Measurements from ENCODE around the gene EPOP. TPM values are rescaled to one million over a fixed set of nuclear protein-coding genes. Genes with fewer than 3 reads are reported as not detected.

EPOP gene
- total RNA-seq (2016; rRNA removed; fragmentation: Illumina TruSeq; extraction: Trizol), result 29.0 and 37.8 TPM in 2 replicates
- 20.7 and 21.2 TPM in 2 replicates for total RNA-seq (2016; cell fraction: cytosol; rRNA removed; fragmentation: Illumina TruSeq; extraction: Trizol; ENCODE audit: low read depth)
- total RNA-seq (2016; cell fraction: insoluble cytoplasmic fraction; rRNA removed; fragmentation: Illumina TruSeq; extraction: Trizol), result 22.9 and 36.8 TPM in 2 replicates
- total RNA-seq (2016; cell fraction: membrane; rRNA removed; fragmentation: Illumina TruSeq; extraction: Trizol), result 65.8 and 69.1 TPM in 2 replicates
- 17.6 and 17.8 TPM in 2 replicates for total RNA-seq (2016; cell fraction: nucleus; rRNA removed; fragmentation: Illumina TruSeq; extraction: Trizol)
- 13.9 and 14.7 TPM in 2 replicates for polyA plus RNA-seq (2011; rRNA removed)
- polyA plus RNA-seq (2011; cell fraction: cytosol; rRNA removed), result 14.1 and 17.0 TPM in 2 replicates
- polyA plus RNA-seq (2011; cell fraction: nucleus; rRNA removed), result 10.9 and 12.1 TPM in 2 replicates
- 17.9 and 19.9 TPM in 2 replicates for polyA plus RNA-seq (2012)
- 26.4 and 26.9 TPM in 2 replicates for polyA plus RNA-seq (2016; cell fraction: cytosol; fragmentation: Illumina TruSeq; extraction: Trizol; ENCODE audit: low read depth)
- polyA plus RNA-seq (2016; cell fraction: insoluble cytoplasmic fraction; fragmentation: Illumina TruSeq; extraction: Trizol; ENCODE audit: low read depth), result 46.7 and 55.1 TPM in 2 replicates
- 71.4 and 76.4 TPM in 2 replicates for polyA plus RNA-seq (2016; cell fraction: membrane; fragmentation: Illumina TruSeq; extraction: Trizol; ENCODE audit: low read depth)
- polyA plus RNA-seq (2016; cell fraction: nucleus; fragmentation: Illumina TruSeq; extraction: Trizol; ENCODE audit: insufficient read depth, low read depth), result 43.8 and 45.7 TPM in 2 replicates
- polyA minus RNA-seq (2011; rRNA and poly(A)+ RNA removed; ENCODE audit: low replicate concordance), result 4.2 and 17.4 TPM in 2 replicates
- 14.9 and 17.2 TPM in 2 replicates for polyA minus RNA-seq (2011; cell fraction: cytosol; rRNA and poly(A)+ RNA removed)
- polyA minus RNA-seq (2011; cell fraction: nucleus; rRNA and poly(A)+ RNA removed), result 5.9 and 6.3 TPM in 2 replicates
- Bru-seq, nascent RNA, result percentile 91 among the genes with signal in this experiment
- percentile 99 among the genes with signal in this experiment for BruChase-seq, experiment 1, labeled RNA remaining after a 6-hour chase
- percentile 99 among the genes with signal in this experiment for BruChase-seq, experiment 2, labeled RNA remaining after a 2-hour chase
- long read RNA-seq, experiment 1, transcript EPOP-201 (1 exons, 3,719 nt), result major isoform, 24 of 24 reads
- long read RNA-seq, experiment 1, partial matches to known transcripts, result 0 of 24 reads
- long read RNA-seq, experiment 1, other reads (novel, unspliced or antisense), result 0 of 24 reads
- long read RNA-seq, experiment 2, transcript EPOP-201 (1 exons, 3,719 nt), result major isoform, 264 of 264 reads
- long read RNA-seq, experiment 2, partial matches to known transcripts, result 0 of 264 reads
- long read RNA-seq, experiment 2, other reads (novel, unspliced or antisense), result 0 of 264 reads

DNA sequence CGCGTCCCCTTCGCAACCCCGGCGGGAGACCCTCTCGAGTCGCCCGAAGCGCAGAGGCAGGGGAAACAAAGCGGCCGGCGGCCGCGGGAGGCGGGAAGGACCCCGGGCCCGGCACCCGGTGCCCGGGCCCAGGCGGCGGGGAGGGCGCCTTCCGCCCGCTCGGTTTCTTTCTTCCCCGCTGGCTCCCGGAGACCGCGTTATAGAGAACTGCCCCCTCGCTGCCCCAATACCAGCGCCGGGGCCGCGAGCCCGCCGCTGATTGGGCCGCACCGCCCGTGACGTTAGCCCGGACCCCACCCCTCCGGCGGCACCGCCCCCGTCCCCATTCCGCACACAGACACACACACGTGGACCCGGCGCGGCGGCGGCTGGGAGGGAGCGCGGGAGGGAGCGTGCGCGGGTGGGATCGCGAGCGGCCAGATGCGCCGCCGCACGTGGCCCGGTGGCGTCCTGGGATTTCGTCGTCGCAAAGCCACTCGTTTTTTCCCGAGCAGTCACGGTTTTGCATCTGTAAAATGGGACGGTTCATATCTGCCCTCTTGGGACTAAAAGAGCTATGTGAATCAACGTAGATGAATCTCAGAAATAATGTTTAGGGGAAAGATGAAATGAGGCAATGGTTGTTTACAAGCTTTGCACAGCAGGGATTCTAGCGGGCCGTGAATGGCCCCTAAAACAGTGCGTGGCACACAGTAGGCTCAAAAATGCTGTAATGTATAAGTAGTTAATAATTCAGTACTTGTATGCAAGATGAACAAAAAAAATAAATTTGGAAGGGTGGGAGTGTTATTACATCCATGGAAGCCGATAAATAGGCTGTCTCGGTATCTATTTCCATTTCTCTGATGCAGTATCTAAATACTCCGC is at the start of gene EPOP:
Gene EPOP (minus strand): TSS at position 209 of the 867 bp plus-strand sequence. CDS start 462 bp downstream, outside the sequence.
- ATAC-seq (peak; percentile 82), DNase-seq (ENCODE audit: low spot score) (peak; percentile 86), FAIRE-seq (no peak)
- POLR2A ChIA-PET, result interaction anchor here (0.7 to 5.2 kb wide), 15 partner anchors 13 to 122 kb away, joined by 3 to 88 read pairs (median 4); partner anchors contain the start of genes MLLT6, PSMB3 and SRCIN1
- 12% methylated on average over 34 of the region's 80 CpGs for WGBS (ENCODE audit: low lambda C conversion rate)
- in situ Hi-C loops (cut with HindIII; ENCODE audit: extremely low pct_ligation_motif_present, low pct_unique_long_range_greater_than_20kb) (loop anchor here (5.0 kb wide), 1 partner anchor 57 kb away; the partner anchor contains the start of gene CISD3), intact Hi-C loops (cut with micrococcal nuclease; ENCODE audit: unreplicated experiment) (no loop called here)
- Histone ChIP-seq H3K79me2 (ENCODE audit: insufficient read depth, low read length) (peaks cover 14% of the 10 kb centered on the region), H3K4me2 (ENCODE audit: low read depth, low read length) (peak within 1 kb of the TSS; percentile 99), H3K9ac (ENCODE audit: insufficient read depth, low read depth, low read length) (peak within 1 kb of the TSS; percentile 83), H4K20me1 (ENCODE audit: insufficient read depth, low read length) (peaks cover 7% of the 10 kb centered on the region), H3K4me1 (ENCODE audit: insufficient read depth, low read length) (peaks cover 77% of the 10 kb centered on the region), H3K4me3 (replicated peaks in 1 of 3; ENCODE audit: insufficient read depth in 1 of 3, low read depth in 2 of 3, low read length in 3 of 3) (peak within 1 kb of the TSS; percentile 75 to 94 (median 89)), H3K36me3 (replicated peaks in 1 of 2; ENCODE audit: control insufficient read depth in 1 of 2, insufficient read depth in 2 of 2, low read length in 2 of 2) (no peaks in the 10 kb centered on the region), H3K27me3 (ENCODE audit: control insufficient read depth in 1 of 2, insufficient read depth in 2 of 2, low read length in 2 of 2) (peaks cover 2 to 6% of the 10 kb centered on the region in 2 experiments; a peak in 4 of 5 replicates), H3K27ac (ENCODE audit: extremely low read length, insufficient read depth, low read length) (peak within 1 kb of the TSS; percentile 60), H3K9me3 (ENCODE audit: low read length) (no peaks in the 10 kb centered on the region), H2AFZ (ENCODE audit: low read length) (no peak within 1 kb of the TSS)
- BruUV-seq (replicated peaks), result TSS peak; percentile 82
- CTCF ChIA-PET (ENCODE audit: low intra/inter-chr PET ratio, low total read pairs), result no interaction called here
- no peak for TF ChIP-seq ZEB1 (IDR thresholded peaks at IDR 0.05; ENCODE audit: insufficient replicate concordance, low read depth)
- peak; percentile 95 for TF ChIP-seq BORCS8-MEF2B (CRISPR knock-in tag; IDR thresholded peaks at IDR 0.05)
- peak; percentile 82 for TF ChIP-seq THAP11 (CRISPR knock-in tag; IDR thresholded peaks at IDR 0.05)
- no peak for TF ChIP-seq RBAK (CRISPR knock-in tag; IDR thresholded peaks at IDR 0.05)
- TF ChIP-seq TGIF2 (CRISPR knock-in tag; IDR thresholded peaks at IDR 0.05), result peak; percentile 95
- TF ChIP-seq MYPOP (CRISPR knock-in tag; IDR thresholded peaks at IDR 0.05), result peak; percentile 87
- TF ChIP-seq, protein P1, sequence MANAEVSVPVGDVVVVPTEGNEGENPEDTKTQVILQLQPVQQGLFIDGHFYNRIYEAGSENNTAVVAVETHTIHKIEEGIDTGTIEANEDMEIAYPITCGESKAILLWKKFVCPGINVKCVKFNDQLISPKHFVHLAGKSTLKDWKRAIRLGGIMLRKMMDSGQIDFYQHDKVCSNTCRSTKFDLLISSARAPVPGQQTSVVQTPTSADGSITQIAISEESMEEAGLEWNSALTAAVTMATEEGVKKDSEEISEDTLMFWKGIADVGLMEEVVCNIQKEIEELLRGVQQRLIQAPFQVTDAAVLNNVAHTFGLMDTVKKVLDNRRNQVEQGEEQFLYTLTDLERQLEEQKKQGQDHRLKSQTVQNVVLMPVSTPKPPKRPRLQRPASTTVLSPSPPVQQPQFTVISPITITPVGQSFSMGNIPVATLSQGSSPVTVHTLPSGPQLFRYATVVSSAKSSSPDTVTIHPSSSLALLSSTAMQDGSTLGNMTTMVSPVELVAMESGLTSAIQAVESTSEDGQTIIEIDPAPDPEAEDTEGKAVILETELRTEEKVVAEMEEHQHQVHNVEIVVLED (CRISPR knock-in tag; IDR thresholded peaks at IDR 0.05; ENCODE audit: borderline replicate concordance), result peak; percentile 81; the same call in 1 of the 2 replicates
- TF ChIP-seq NFE2L2 (IDR thresholded peaks at IDR 0.05; ENCODE audit: low read length), result no peak
- no peak for TF ChIP-seq GPN1 (CRISPR knock-in tag; IDR thresholded peaks at IDR 0.05; ENCODE audit: borderline replicate concordance)
- no peak for TF ChIP-seq ZNF550 (CRISPR knock-in tag; IDR thresholded peaks at IDR 0.05; ENCODE audit: borderline replicate concordance)
- TF ChIP-seq ZNF451 (CRISPR knock-in tag; IDR thresholded peaks at IDR 0.05), result 0 out of 2 replicates have a peak, but pooled peaks have one; percentile 71
- no peak for TF ChIP-seq ZNF850 (CRISPR knock-in tag; conservative IDR thresholded peaks at IDR 0.05)
- TF ChIP-seq IRF9 (CRISPR knock-in tag; IDR thresholded peaks at IDR 0.05; ENCODE audit: borderline replicate concordance), result peak; percentile 97
- TF ChIP-seq ZNF282 (IDR thresholded peaks at IDR 0.05; ENCODE audit: partially characterized antibody), result no peak
